Calu3 (cell line): ENCODE measurements around the gene BAG2. TPM values are rescaled to one million over a fixed set of nuclear protein-coding genes. Genes with fewer than 3 reads are reported as not detected.

Experiments used
- BruUV-seq: library from RNA; stranded (reverse); fragments of 400-500 nt; replicated peaks from 2 replicates; lab custom pipeline; 2021; lab: Mats Ljungman, UMichigan
- CTCF ChIA-PET: fragments of 300-600 bp; sonication (Branson Sonifier 250); formaldehyde crosslinking; loops from one replicate; lab custom pipeline; 2022; ENCODE audit warnings: antibody characterized with exemption; lab: Charles Lee
- DNase-seq: peaks from one replicate; pipeline ENCODE4 v3.0.0; 2022
- H3K27ac Mint-ChIP-seq: one replicate; pipeline ENCODE4 v1.8.0; 2022; ENCODE audit warnings: mixed read lengths; ENCODE audit not compliant: unreplicated experiment
- H3K27me3 Mint-ChIP-seq: one replicate; pipeline ENCODE4 v1.8.0; 2022; ENCODE audit warnings: mixed read lengths; ENCODE audit not compliant: unreplicated experiment
- H3K36me3 Mint-ChIP-seq: one replicate; pipeline ENCODE4 v1.8.0; 2022; ENCODE audit warnings: mild to moderate bottlenecking, moderate library complexity, mixed read lengths; ENCODE audit not compliant: insufficient read depth, unreplicated experiment
- H3K4me1 Mint-ChIP-seq: one replicate; pipeline ENCODE4 v1.8.0; 2022; ENCODE audit warnings: mild to moderate bottlenecking, low read depth, mixed read lengths; ENCODE audit not compliant: unreplicated experiment
- H3K4me3 Mint-ChIP-seq: one replicate; pipeline ENCODE4 v1.8.0; 2022; ENCODE audit warnings: mild to moderate bottlenecking, low read depth, moderate library complexity, mixed read lengths; ENCODE audit not compliant: unreplicated experiment
- H3K9me3 Mint-ChIP-seq: one replicate; pipeline ENCODE4 v1.8.0; 2022; ENCODE audit warnings: low read depth, mixed read lengths; ENCODE audit not compliant: unreplicated experiment
- CTCF ChIP-seq: fragments of 200-600 bp; IDR thresholded peaks from one replicate; pipeline ENCODE4 v1.8.0; 2022; ENCODE audit warnings: antibody characterized with exemption; ENCODE audit not compliant: unreplicated experiment
- intact Hi-C: fragments of 100-400 bp; cut with micrococcal nuclease; formaldehyde crosslinking; loops from one replicate; pipeline ENCODE4 v1.10.0; 2022; ENCODE audit not compliant: unreplicated experiment
- total RNA-seq: library from RNA; stranded (reverse); gene quantifications from 2 replicates; pipeline ENCODE4 v1.2.3, GENCODE V29; 2022

The BAG2 gene
- total RNA-seq, 1 experiment from 2014 or later = 12.1 TPM

- DNase-seq = no peak
- CTCF ChIA-PET = interaction anchor here (0.6 kb wide), 1 partner anchor 1003 kb away, joined by 4 read pairs; no protein-coding TSS in a partner anchor
- H3K9me3 Mint-ChIP-seq = peaks cover 6% of the 10 kb centered on the region
- no peak overlapping the region for H3K4me3 Mint-ChIP-seq
- H3K27me3 Mint-ChIP-seq = no peaks in the 10 kb centered on the region
- H3K36me3 Mint-ChIP-seq = no peaks in the 10 kb centered on the region
- no TSS peak for BruUV-seq
- TF ChIP-seq CTCF = no peak
- intact Hi-C loops = no loop called here
- no peaks in the 10 kb centered on the region for H3K4me1 Mint-ChIP-seq
- H3K27ac Mint-ChIP-seq = no peak overlapping the region
Measured at GRCh38 chr6:57162516-57162915, 9.6 kb upstream of the BAG2 start.

- DNase-seq = no peak
- H3K4me3 Mint-ChIP-seq = no peak overlapping the region
- intact Hi-C loops = no loop called here
- no peaks in the 10 kb centered on the region for H3K4me1 Mint-ChIP-seq
- no TSS peak for BruUV-seq
- CTCF ChIA-PET = no interaction called here
- TF ChIP-seq CTCF = no peak
- H3K9me3 Mint-ChIP-seq = peaks cover 6% of the 10 kb centered on the region
- H3K36me3 Mint-ChIP-seq = no peaks in the 10 kb centered on the region
- H3K27ac Mint-ChIP-seq = no peak overlapping the region
- no peaks in the 10 kb centered on the region for H3K27me3 Mint-ChIP-seq
Measured at GRCh38 chr6:57163956-57164355, 8.2 kb upstream of the BAG2 start.

GRCh38 chr6:57165080-57165479 lies 7.0 kb upstream of the BAG2 start:
- DNase-seq = no peak
- no peak for TF ChIP-seq CTCF
- no peaks in the 10 kb centered on the region for H3K27me3 Mint-ChIP-seq
- H3K9me3 Mint-ChIP-seq = peaks cover 6% of the 10 kb centered on the region
- no TSS peak for BruUV-seq
- no peak overlapping the region for H3K4me3 Mint-ChIP-seq
- no peaks in the 10 kb centered on the region for H3K36me3 Mint-ChIP-seq
- no peaks in the 10 kb centered on the region for H3K4me1 Mint-ChIP-seq
- H3K27ac Mint-ChIP-seq = no peak overlapping the region
- CTCF ChIA-PET = no interaction called here
- intact Hi-C loops = no loop called here

GRCh38 chr6:57173056-57173885 lies 1.1 kb downstream of the BAG2 start:
- Mint-ChIP-seq H3K27me3 (no peaks in the 10 kb centered on the region), H3K4me1 (peaks cover 24% of the 10 kb centered on the region), H3K9me3 (no peaks in the 10 kb centered on the region), H3K4me3 (peak overlapping the region; percentile 95), H3K27ac (peak overlapping the region; percentile 92), H3K36me3 (peaks cover 29% of the 10 kb centered on the region)
- peak; percentile 10 for DNase-seq
- no TSS peak for BruUV-seq
- CTCF ChIA-PET = interaction anchor here (0.6 to 1.5 kb wide), 2 partner anchors 153 to 269 kb away, joined by 4 to 5 read pairs; no protein-coding TSS in a partner anchor
- no peak for TF ChIP-seq CTCF
- intact Hi-C loops = no loop called here
